Stomach (tissue), 4 donors: ENCODE measurements around the gene IL31RA.

Experiments
- CTCF ChIP-seq, 7 experiments: fragments of 450-650 bp in 4 of 7; fragments of 200-600 bp in 3 of 7; sonication (generic) in 3 of 7; IDR thresholded peaks; one replicate each; pipeline ENCODE4 v1.5.1; 2016 to 2019; ENCODE audit warnings: antibody characterized with exemption in 7 of 7, control low read depth in 2 of 7, mild to moderate bottlenecking in 1 of 7
- POLR2A ChIP-seq, 4 donors: fragments of 450-650 bp; IDR thresholded peaks; one replicate each; pipeline ENCODE4 v1.6.1; 2016; ENCODE audit warnings: antibody characterized with exemption in 4 of 4, control low read depth in 2 of 4, mild to moderate bottlenecking in 1 of 4, moderate library complexity in 1 of 4
- POLR2AphosphoS5 ChIP-seq, 3 donors: sonication (generic); formaldehyde crosslinking; IDR thresholded peaks; one replicate each; pipeline ENCODE4 v1.6.1; 2016; ENCODE audit warnings: antibody characterized with exemption in 3 of 3

DNA sequence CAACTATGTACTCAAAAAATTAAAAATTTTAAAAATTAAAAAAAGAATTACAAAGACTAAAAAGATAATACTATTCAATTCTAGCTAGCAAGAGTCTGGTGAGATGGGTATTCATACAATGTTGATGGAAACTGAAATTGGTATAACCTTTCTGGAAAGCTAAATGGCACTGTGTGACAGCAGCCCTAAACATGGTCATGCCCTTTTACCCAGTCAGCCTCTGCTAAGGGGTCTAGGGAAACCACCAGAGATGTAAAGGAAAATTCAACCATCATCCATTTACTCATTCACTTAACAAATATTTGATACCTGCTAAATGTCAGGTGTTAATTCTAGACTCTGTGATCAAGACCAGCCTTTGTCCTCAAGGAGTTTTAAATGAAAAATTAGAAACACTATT, 29.3 kb downstream of the IL31RA start:
- TF ChIP-seq CTCF (IDR thresholded peaks at IDR 0.05) (no peak), POLR2A (IDR thresholded peaks at IDR 0.05) (no peak), POLR2AphosphoS5 (IDR thresholded peaks at IDR 0.05) (no peak)
